ENCODE measurements around the gene NGF.

NGF gene

GRCh38 chr1:115277276-115277675 is 60.8 kb downstream of the NGF start:
- DNase-seq, result no peak

GRCh38 chr1:115275216-115275615 is 62.8 kb downstream of the NGF start:
- no peak for DNase-seq

GRCh38 chr1:115274467-115274866 is 63.6 kb downstream of the NGF start:
- DNase-seq, result no peak

- DNase-seq, result no peak
These were observed 71.2 kb downstream of the NGF start for GRCh38 chr1:115266729-115267421.

- no peak for DNase-seq
These were observed 73.0 kb downstream of the NGF start for GRCh38 chr1:115265099-115265498.

- no peak for DNase-seq
These were observed 75.2 kb downstream of the NGF start for GRCh38 chr1:115262886-115263285.

- no peak for DNase-seq
These were observed 76.6 kb downstream of the NGF start for GRCh38 chr1:115261496-115261895.

GRCh38 chr1:115258302-115258866 is 79.7 kb downstream of the NGF start:
- no peak for DNase-seq

- no peak for DNase-seq
These were observed 80.5 kb downstream of the NGF start for GRCh38 chr1:115257591-115257990.

GRCh38 chr1:115255154-115255553 is 82.9 kb downstream of the NGF start:
- DNase-seq, result no peak

GRCh38 chr1:115252585-115252984 is 85.5 kb downstream of the NGF start:
- no peak for DNase-seq

GRCh38 chr1:115251856-115252255 is 86.2 kb downstream of the NGF start:
- DNase-seq, result no peak

- DNase-seq, result no peak
These were observed 86.7 kb downstream of the NGF start for GRCh38 chr1:115251340-115251748.

GRCh38 chr1:115246526-115246925 is 91.5 kb downstream of the NGF start:
- no peak for DNase-seq

GRCh38 chr1:115245227-115245626 is 92.8 kb downstream of the NGF start:
- DNase-seq, result no peak

- no peak for DNase-seq
These were observed 95.5 kb downstream of the NGF start for GRCh38 chr1:115242543-115242942.

GRCh38 chr1:115241309-115241708 is 96.7 kb downstream of the NGF start:
- DNase-seq, result no peak

GRCh38 chr1:115240297-115240696 is 97.8 kb downstream of the NGF start:
- no peak for DNase-seq

GRCh38 chr1:115239426-115239825 is 98.6 kb downstream of the NGF start:
- no peak for DNase-seq

- no peak for DNase-seq
These were observed 99.0 kb downstream of the NGF start for GRCh38 chr1:115239148-115239422.

GRCh38 chr1:115238336-115239147 is 99.5 kb downstream of the NGF start:
- DNase-seq, result no peak

- no peak for DNase-seq
These were observed 100.5 kb downstream of the NGF start for GRCh38 chr1:115237507-115237906.

GRCh38 chr1:115237023-115237422 is 101.0 kb downstream of the NGF start:
- DNase-seq, result no peak
